Neural cell (in vitro differentiated cells): ENCODE results near the gene ZNF557. TPM values are rescaled to one million over a fixed set of nuclear protein-coding genes. Genes with fewer than 3 reads are reported as not detected.

Source experiments
- H2AFZ ChIP-seq: fragments of 200-600, 300-800 bp; sonication (generic), shearing (Covaris generic); 2 replicates; pipeline ENCODE4 v1.6.0; 2014; ENCODE audit warnings: low read depth, mild to moderate bottlenecking, antibody characterized with exemption, low read length, moderate library complexity
- H3F3A ChIP-seq: fragments of 200-600 bp; shearing (Covaris generic); 2 replicates; pipeline ENCODE4 v1.6.1; 2016; ENCODE audit warnings: mild to moderate bottlenecking, moderate library complexity, mixed read lengths, antibody characterized with exemption, low read length; ENCODE audit not compliant: insufficient read depth, poor library complexity, severe bottlenecking
- H3K27ac ChIP-seq: fragments of 200-600, 300-800 bp; sonication (generic), shearing (Covaris generic); 2 replicates; pipeline ENCODE4 v1.5.1; 2014; ENCODE audit warnings: mild to moderate bottlenecking, low read length, moderate library complexity
- H3K27me3 ChIP-seq: fragments of 300-800, 200-600 bp; sonication (generic), shearing (Covaris generic); 2 replicates; pipeline ENCODE4 v1.6.0; 2014; ENCODE audit warnings: mild to moderate bottlenecking, low read depth, low read length, moderate library complexity; ENCODE audit not compliant: insufficient read depth
- H3K36me3 ChIP-seq: fragments of 300-800, 200-600 bp; sonication (generic), shearing (Covaris generic); 2 replicates; pipeline ENCODE4 v1.5.1; 2014; ENCODE audit warnings: mild to moderate bottlenecking, antibody characterized with exemption, low read length, moderate library complexity; ENCODE audit not compliant: insufficient read depth
- H3K4me2 ChIP-seq: fragments of 300-800, 200-600 bp; sonication (generic), shearing (Covaris generic); 2 replicates; pipeline ENCODE4 v1.6.0; 2014; ENCODE audit warnings: mild to moderate bottlenecking, low read length
- H3K4me3 ChIP-seq: fragments of 300-800, 200-600 bp; sonication (generic), shearing (Covaris generic); 2 replicates; pipeline ENCODE4 v1.5.1; 2014; ENCODE audit warnings: mild to moderate bottlenecking, low read length, moderate library complexity
- H3K79me2 ChIP-seq: fragments of 200-600 bp; shearing (Covaris generic); replicated peaks from 2 replicates; pipeline ENCODE4 v1.6.0; 2014; ENCODE audit warnings: mild to moderate bottlenecking, low read length, moderate library complexity; ENCODE audit not compliant: insufficient read depth
- H3K9ac ChIP-seq: fragments of 300-800, 200-600 bp; sonication (generic), shearing (Covaris generic); 2 replicates; pipeline ENCODE4 v1.6.1; 2016; ENCODE audit warnings: mild to moderate bottlenecking, low read length, mixed read lengths
- H3K9me2 ChIP-seq: fragments of 200-600 bp; shearing (Covaris generic); 2 replicates; pipeline ENCODE4 v1.6.1; 2016; ENCODE audit warnings: mild to moderate bottlenecking, low read length, mixed read lengths; ENCODE audit not compliant: insufficient read depth
- H3K9me3 ChIP-seq: fragments of 200-600, 300-800 bp; sonication (generic), shearing (Covaris generic); 2 replicates; pipeline ENCODE4 v1.6.1; 2016; ENCODE audit warnings: mild to moderate bottlenecking, mixed run types, low read length, moderate library complexity, mixed read lengths
- H4K20me1 ChIP-seq: fragments of 200-600 bp; shearing (Covaris generic); 2 replicates; pipeline ENCODE4 v1.6.1; 2016; ENCODE audit warnings: mild to moderate bottlenecking, mixed run types; ENCODE audit not compliant: insufficient read depth
- EP300 ChIP-seq: fragments of 450-650 bp; conservative IDR thresholded peaks from 2 replicates; pipeline ENCODE4 v1.6.1; 2014; ENCODE audit warnings: antibody characterized with exemption, mild to moderate bottlenecking, moderate library complexity; ENCODE audit not compliant: poor library complexity, severe bottlenecking
- EZH2 ChIP-seq: fragments of 200-600, 300-800 bp; shearing (Covaris generic), sonication (generic); IDR thresholded peaks from 2 replicates; pipeline ENCODE4 v1.6.1; 2014; ENCODE audit warnings: antibody characterized with exemption, low read length, borderline replicate concordance, mild to moderate bottlenecking; ENCODE audit not compliant: insufficient read depth, poor library complexity, severe bottlenecking
- MXI1 ChIP-seq: fragments of 450-650 bp; conservative IDR thresholded peaks from 2 replicates; pipeline ENCODE4 v1.6.1; 2014; ENCODE audit warnings: antibody characterized with exemption, mild to moderate bottlenecking; ENCODE audit not compliant: poor library complexity, severe bottlenecking
- POLR2AphosphoS5 ChIP-seq: IDR thresholded peaks from 2 replicates; pipeline ENCODE4 v1.6.1; 2012
- RAD21 ChIP-seq: fragments of 450-650 bp; conservative IDR thresholded peaks from 2 replicates; pipeline ENCODE4 v1.6.1; 2014; ENCODE audit warnings: antibody characterized with exemption, mild to moderate bottlenecking, moderate library complexity
- REST ChIP-seq: IDR thresholded peaks from 2 replicates; pipeline ENCODE4 v1.6.1; 2012; ENCODE audit warnings: borderline replicate concordance
- SMC3 ChIP-seq: fragments of 450-650 bp; conservative IDR thresholded peaks from 2 replicates; pipeline ENCODE4 v1.6.1; 2014; ENCODE audit warnings: antibody characterized with exemption, mild to moderate bottlenecking, moderate library complexity; ENCODE audit not compliant: poor library complexity
- TAF1 ChIP-seq: IDR thresholded peaks from 2 replicates; pipeline ENCODE4 v1.6.1; 2012; ENCODE audit warnings: low read depth
- polyA plus RNA-seq: library from polyadenylated mRNA; depleted of rRNA; stranded (reverse); fragments of >200 nt; gene quantifications from 2 replicates; pipeline ENCODE4 v1.2.3, GENCODE V29; 2014
- TF ChIP-seq, protein P1 (sequence below): fragments of 450-650 bp; IDR thresholded peaks from 2 replicates; pipeline ENCODE4 v1.5.1; 2014; ENCODE audit warnings: antibody characterized with exemption, mild to moderate bottlenecking, moderate library complexity; ENCODE audit not compliant: poor library complexity, severe bottlenecking

Gene ZNF557
- polyA plus RNA-seq, 1 donor from 2014 or later = 7.7 TPM

GRCh38 chr19:7113233-7113632, 43.7 kb downstream of the ZNF557 start:
- no peak overlapping the region for H3K27ac ChIP-seq
- no peaks in the 10 kb centered on the region for H3K9me3 ChIP-seq
- no peak overlapping the region for H2AFZ ChIP-seq
- peaks cover 3% of the 10 kb centered on the region for H3K36me3 ChIP-seq
- H3K79me2 ChIP-seq = no peaks in the 10 kb centered on the region
- TF ChIP-seq EZH2 = no peak
- H3F3A ChIP-seq = no peaks in the 10 kb centered on the region
- no peak overlapping the region for H3K9ac ChIP-seq
- no peaks in the 10 kb centered on the region for H3K9me2 ChIP-seq
- H3K4me3 ChIP-seq = no peak overlapping the region
- H3K4me2 ChIP-seq = no peak overlapping the region
- H3K27me3 ChIP-seq = no peaks in the 10 kb centered on the region
- H4K20me1 ChIP-seq = no peaks in the 10 kb centered on the region

DNA sequence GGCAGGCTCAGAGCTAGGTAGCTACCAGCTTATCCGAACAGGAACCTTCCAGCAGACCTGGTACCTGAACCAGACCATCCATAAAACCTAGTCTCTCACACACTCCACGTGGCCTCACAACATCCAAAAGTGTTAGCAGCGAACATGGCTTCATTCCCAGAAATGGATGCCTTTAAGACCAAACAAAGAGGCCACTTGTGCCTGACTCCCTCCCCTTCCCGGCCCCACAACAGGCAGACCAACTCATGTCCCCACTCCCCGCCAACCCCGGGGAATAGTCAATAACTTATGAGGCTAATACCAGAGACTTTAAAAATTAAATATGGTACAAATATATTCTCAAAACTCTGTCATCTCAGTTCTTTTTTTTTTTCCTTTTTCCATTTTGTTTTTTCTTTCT, 46.2 kb downstream of the ZNF557 start:
- H3K36me3 ChIP-seq = peaks cover 3% of the 10 kb centered on the region
- no peaks in the 10 kb centered on the region for H3K9me3 ChIP-seq
- H3K9ac ChIP-seq = no peak overlapping the region
- no peaks in the 10 kb centered on the region for H4K20me1 ChIP-seq
- H3K9me2 ChIP-seq = no peaks in the 10 kb centered on the region
- H3K27ac ChIP-seq = no peak overlapping the region
- H3K27me3 ChIP-seq = no peaks in the 10 kb centered on the region
- no peak overlapping the region for H3K4me2 ChIP-seq
- no peak overlapping the region for H3K4me3 ChIP-seq
- TF ChIP-seq SMC3 (no peak), EP300 (no peak), MXI1 (no peak), TAF1 (no peak), POLR2AphosphoS5 (no peak), REST (no peak), RAD21 (no peak), EZH2 (no peak)
- TF ChIP-seq, protein P1, sequence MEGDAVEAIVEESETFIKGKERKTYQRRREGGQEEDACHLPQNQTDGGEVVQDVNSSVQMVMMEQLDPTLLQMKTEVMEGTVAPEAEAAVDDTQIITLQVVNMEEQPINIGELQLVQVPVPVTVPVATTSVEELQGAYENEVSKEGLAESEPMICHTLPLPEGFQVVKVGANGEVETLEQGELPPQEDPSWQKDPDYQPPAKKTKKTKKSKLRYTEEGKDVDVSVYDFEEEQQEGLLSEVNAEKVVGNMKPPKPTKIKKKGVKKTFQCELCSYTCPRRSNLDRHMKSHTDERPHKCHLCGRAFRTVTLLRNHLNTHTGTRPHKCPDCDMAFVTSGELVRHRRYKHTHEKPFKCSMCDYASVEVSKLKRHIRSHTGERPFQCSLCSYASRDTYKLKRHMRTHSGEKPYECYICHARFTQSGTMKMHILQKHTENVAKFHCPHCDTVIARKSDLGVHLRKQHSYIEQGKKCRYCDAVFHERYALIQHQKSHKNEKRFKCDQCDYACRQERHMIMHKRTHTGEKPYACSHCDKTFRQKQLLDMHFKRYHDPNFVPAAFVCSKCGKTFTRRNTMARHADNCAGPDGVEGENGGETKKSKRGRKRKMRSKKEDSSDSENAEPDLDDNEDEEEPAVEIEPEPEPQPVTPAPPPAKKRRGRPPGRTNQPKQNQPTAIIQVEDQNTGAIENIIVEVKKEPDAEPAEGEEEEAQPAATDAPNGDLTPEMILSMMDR = no peak
- no peaks in the 10 kb centered on the region for H3F3A ChIP-seq
- H3K79me2 ChIP-seq = no peaks in the 10 kb centered on the region
- no peak overlapping the region for H2AFZ ChIP-seq

GRCh38 chr19:7117248-7117647, 47.7 kb downstream of the ZNF557 start:
- Histone ChIP-seq H3F3A (no peaks in the 10 kb centered on the region), H3K9ac (no peak overlapping the region), H4K20me1 (no peaks in the 10 kb centered on the region), H3K9me2 (no peaks in the 10 kb centered on the region), H3K27me3 (no peaks in the 10 kb centered on the region), H3K4me2 (no peak overlapping the region), H3K27ac (no peak overlapping the region), H3K4me3 (no peak overlapping the region), H3K9me3 (no peaks in the 10 kb centered on the region), H2AFZ (no peak overlapping the region), H3K36me3 (peaks cover 3% of the 10 kb centered on the region), H3K79me2 (no peaks in the 10 kb centered on the region)
- TF ChIP-seq, protein P1 = no peak
- no peak for TF ChIP-seq POLR2AphosphoS5
- no peak for TF ChIP-seq MXI1
- TF ChIP-seq RAD21 = no peak
- TF ChIP-seq SMC3 = no peak
- TF ChIP-seq EP300 = no peak
- TF ChIP-seq REST = no peak
- no peak for TF ChIP-seq TAF1
- no peak for TF ChIP-seq EZH2
